Esophagus muscularis mucosa (tissue), 4 donors: ENCODE results near the gene CNPPD1.

Experiments used
- CTCF ChIP-seq, 3 experiments: fragments of 200-600 bp in 2 of 3; fragments of 450-650 bp in 1 of 3; sonication (generic) in 2 of 3; IDR thresholded peaks; one replicate each; pipeline ENCODE4 v1.5.1; 2017 to 2019; ENCODE audit warnings: antibody characterized with exemption in 3 of 3, mild to moderate bottlenecking in 2 of 3, moderate library complexity in 1 of 3
- EP300 ChIP-seq: sonication (generic); formaldehyde crosslinking; IDR thresholded peaks from one replicate; pipeline ENCODE4 v1.6.1; 2017; ENCODE audit warnings: antibody characterized with exemption
- POLR2A ChIP-seq: fragments of 450-650 bp; IDR thresholded peaks from one replicate; pipeline ENCODE4 v1.6.1; 2017; ENCODE audit warnings: antibody characterized with exemption, moderate library complexity, mild to moderate bottlenecking, low read depth
- POLR2AphosphoS5 ChIP-seq, 2 donors: sonication (generic); formaldehyde crosslinking; IDR thresholded peaks; one replicate each; pipeline ENCODE4 v1.6.1; 2017; ENCODE audit warnings: antibody characterized with exemption in 2 of 2

DNA sequence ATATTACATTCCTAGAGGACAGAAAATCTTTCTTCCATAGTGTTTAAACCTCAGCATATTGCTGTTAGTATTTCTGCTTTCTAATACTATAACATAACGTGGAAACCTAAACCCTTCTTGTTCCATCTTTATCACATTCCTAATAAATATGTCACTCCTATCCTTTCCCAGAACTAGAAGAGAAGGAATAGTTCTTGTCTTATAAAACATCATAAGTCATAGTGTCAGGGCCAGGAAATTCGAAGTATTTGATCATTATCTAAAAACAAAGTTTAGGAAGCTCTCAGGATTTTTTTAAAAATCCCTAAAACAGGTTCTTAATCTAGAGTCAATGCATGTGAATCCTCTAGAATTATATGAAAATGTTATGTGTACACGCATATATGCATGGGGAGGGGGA, 18.1 kb downstream of the CNPPD1 start:
- no peak for TF ChIP-seq POLR2AphosphoS5 (IDR thresholded peaks at IDR 0.05)
- TF ChIP-seq CTCF (IDR thresholded peaks at IDR 0.05) = no peak
- TF ChIP-seq EP300 = no peak
- no peak for TF ChIP-seq POLR2A
